Measurements from ENCODE around the gene CFLAR. TPM values are rescaled to one million over a fixed set of nuclear protein-coding genes. Genes with fewer than 3 reads are reported as not detected.

CFLAR gene
- total RNA-seq, 4 donors from 2014 or later: 71.9 to 132 (median 114) TPM

GRCh38 chr2:201191132-201191875 lies 75.3 kb downstream of the CFLAR start:
- intact Hi-C loops (cut with DNase I): no loop called here
- WGBS, 2 donors: 43 to 45% methylated on average over 4 of the region's 4 CpGs
- Histone ChIP-seq H3K36me3 (peaks cover 0 to 74% (median 0%) of the 10 kb centered on the region in 3 donors), H3K4me1 (peaks cover 0 to 69% (median 13%) of the 10 kb centered on the region in 3 donors), H3K4me3 (no peak overlapping the region), H3K27me3 (no peaks in the 10 kb centered on the region), H3K27ac (peak overlapping the region; percentile 1 to 69 (median 58)), H3K9me3 (no peaks in the 10 kb centered on the region)
- no peak for DNase-seq
- TF ChIP-seq CTCF (IDR thresholded peaks at IDR 0.05) (no peak), POLR2A (IDR thresholded peaks at IDR 0.05) (no peak)

GRCh38 chr2:201194097-201194496 lies 78.1 kb downstream of the CFLAR start:
- Histone ChIP-seq H3K27me3 (no peaks in the 10 kb centered on the region), H3K36me3 (peaks cover 0 to 70% (median 0%) of the 10 kb centered on the region in 3 donors), H3K4me3 (no peak overlapping the region), H3K27ac (peak overlapping the region in 3 of 4 donors; percentile 5 to 35 (median 23)), H3K4me1 (peaks cover 0 to 50% (median 6%) of the 10 kb centered on the region in 3 donors), H3K9me3 (no peaks in the 10 kb centered on the region)
- DNase-seq: no peak
- intact Hi-C loops (cut with DNase I): no loop called here
- 50 to 61% methylated on average over 3 of the region's 3 CpGs for WGBS, 2 donors
- TF ChIP-seq POLR2A (IDR thresholded peaks at IDR 0.05) (no peak), CTCF (IDR thresholded peaks at IDR 0.05) (no peak)

- intact Hi-C loops (cut with DNase I): no loop called here
- Histone ChIP-seq H3K9me3 (no peaks in the 10 kb centered on the region), H3K4me1 (peaks cover 0 to 48% (median 6%) of the 10 kb centered on the region in 3 donors), H3K36me3 (peaks cover 0 to 71% (median 0%) of the 10 kb centered on the region in 3 donors), H3K27me3 (no peaks in the 10 kb centered on the region), H3K27ac (no peak overlapping the region), H3K4me3 (no peak overlapping the region)
- 74 to 78% methylated on average over 3 of the region's 3 CpGs for WGBS, 2 donors
- no peak for DNase-seq
- no peak for TF ChIP-seq CTCF (IDR thresholded peaks at IDR 0.05)
- TF ChIP-seq POLR2A (IDR thresholded peaks at IDR 0.05): no peak
These were observed 79.4 kb downstream of the CFLAR start for GRCh38 chr2:201195331-201195730.

GRCh38 chr2:201196003-201196402 lies 80.0 kb downstream of the CFLAR start:
- no peak for DNase-seq
- 61 to 72% methylated on average over 3 of the region's 3 CpGs for WGBS, 2 donors
- H3K9me3 ChIP-seq: no peaks in the 10 kb centered on the region
- intact Hi-C loops (cut with DNase I): no loop called here
- H3K27me3 ChIP-seq: no peaks in the 10 kb centered on the region
- TF ChIP-seq POLR2A (IDR thresholded peaks at IDR 0.05) (no peak), CTCF (IDR thresholded peaks at IDR 0.05) (no peak)
- H3K4me3 ChIP-seq: no peak overlapping the region
- peaks cover 0 to 42% (median 3%) of the 10 kb centered on the region in 3 donors for H3K4me1 ChIP-seq
- H3K36me3 ChIP-seq: peaks cover 0 to 78% (median 0%) of the 10 kb centered on the region in 3 donors
- no peak overlapping the region for H3K27ac ChIP-seq

GRCh38 chr2:201196803-201197202 lies 80.8 kb downstream of the CFLAR start:
- Histone ChIP-seq H3K9me3 (no peaks in the 10 kb centered on the region), H3K27ac (no peak overlapping the region), H3K4me3 (no peak overlapping the region), H3K4me1 (peaks cover 0 to 34% (median 0%) of the 10 kb centered on the region in 3 donors), H3K27me3 (no peaks in the 10 kb centered on the region), H3K36me3 (peaks cover 0 to 85% (median 0%) of the 10 kb centered on the region in 3 donors)
- TF ChIP-seq CTCF (IDR thresholded peaks at IDR 0.05) (no peak), POLR2A (IDR thresholded peaks at IDR 0.05) (no peak)
- intact Hi-C loops (cut with DNase I): no loop called here
- 90 to 95% methylated on average over 1 of the region's 1 CpG for WGBS, 2 donors
- no peak for DNase-seq

Data from esophagus squamous epithelium (tissue), 5 donors.